IPS DF 6.9 (cell line): Measurements from ENCODE around the gene ZNF804B.

Experiments used
- DNase-seq: peaks from one replicate; pipeline ENCODE4 v3.0.0-alpha.2; 2013; ENCODE audit warnings: low read depth, low spot score
- H3K27ac ChIP-seq: one replicate; pipeline ENCODE4 v1.5.1; 2013; ENCODE audit warnings: low read length, control low read depth
- H3K27me3 ChIP-seq: 2 replicates; pipeline ENCODE4 v1.6.1; 2013; ENCODE audit warnings: mild to moderate bottlenecking, low read length; ENCODE audit not compliant: control insufficient read depth, insufficient read depth
- H3K36me3 ChIP-seq: 2 replicates; pipeline ENCODE4 v1.6.1; 2013; ENCODE audit warnings: low read length; ENCODE audit not compliant: control insufficient read depth, insufficient read depth
- H3K4me1 ChIP-seq: 2 replicates; pipeline ENCODE4 v1.6.1; 2013; ENCODE audit warnings: low read length; ENCODE audit not compliant: control insufficient read depth, insufficient read depth
- H3K4me3 ChIP-seq: 2 replicates; pipeline ENCODE4 v1.5.1; 2013; ENCODE audit warnings: mild to moderate bottlenecking, low read length
- H3K9me3 ChIP-seq: 2 replicates; pipeline ENCODE4 v1.6.1; 2013; ENCODE audit warnings: low read length, inconsistent platforms; ENCODE audit not compliant: control insufficient read depth, insufficient read depth
- WGBS: extraction: QIAGEN DNeasy Blood & Tissue Kit; methylation state at CpG from one replicate; pipeline ENCODE4 v1.1.7; 2013; ENCODE audit warnings: mixed read lengths, missing lambda C conversion rate; ENCODE audit not compliant: insufficient read length, insufficient coverage; 5-methylcytosine and 5-hydroxymethylcytosine counted together

ZNF804B gene

GRCh38 chr7:89023877-89024276 is 264.4 kb downstream of the ZNF804B start:
- no peak overlapping the region for H3K4me3 ChIP-seq
- no CpG with 5 or more reads among the region's 1 CpG for WGBS
- H3K27me3 ChIP-seq, result no peaks in the 10 kb centered on the region
- DNase-seq, result no peak
- H3K36me3 ChIP-seq, result no peaks in the 10 kb centered on the region
- no peaks in the 10 kb centered on the region for H3K4me1 ChIP-seq
- H3K9me3 ChIP-seq, result no peaks in the 10 kb centered on the region
- H3K27ac ChIP-seq, result no peak overlapping the region

- H3K9me3 ChIP-seq, result no peaks in the 10 kb centered on the region
- no peaks in the 10 kb centered on the region for H3K36me3 ChIP-seq
- H3K4me3 ChIP-seq, result no peak overlapping the region
- DNase-seq, result no peak
- H3K27me3 ChIP-seq, result no peaks in the 10 kb centered on the region
- WGBS, result no CpG with 5 or more reads among the region's 1 CpG
- H3K27ac ChIP-seq, result no peak overlapping the region
- no peaks in the 10 kb centered on the region for H3K4me1 ChIP-seq
These were observed 268.3 kb downstream of the ZNF804B start for GRCh38 chr7:89027781-89028180.

GRCh38 chr7:89028319-89028718 is 268.8 kb downstream of the ZNF804B start:
- Histone ChIP-seq H3K4me1 (no peaks in the 10 kb centered on the region), H3K27ac (no peak overlapping the region), H3K4me3 (no peak overlapping the region), H3K9me3 (no peaks in the 10 kb centered on the region), H3K27me3 (no peaks in the 10 kb centered on the region), H3K36me3 (no peaks in the 10 kb centered on the region)
- no peak for DNase-seq
- no CpG with 5 or more reads among the region's 4 CpGs for WGBS

GRCh38 chr7:89029864-89030263 is 270.4 kb downstream of the ZNF804B start:
- H3K9me3 ChIP-seq, result no peaks in the 10 kb centered on the region
- WGBS, result no CpG with 5 or more reads among the region's 2 CpGs
- no peaks in the 10 kb centered on the region for H3K4me1 ChIP-seq
- H3K4me3 ChIP-seq, result no peak overlapping the region
- no peak for DNase-seq
- no peak overlapping the region for H3K27ac ChIP-seq
- no peaks in the 10 kb centered on the region for H3K36me3 ChIP-seq
- no peaks in the 10 kb centered on the region for H3K27me3 ChIP-seq

GRCh38 chr7:89041240-89041639 is 281.7 kb downstream of the ZNF804B start:
- Histone ChIP-seq H3K27ac (no peak overlapping the region), H3K27me3 (no peaks in the 10 kb centered on the region), H3K4me3 (no peak overlapping the region), H3K9me3 (peaks cover 3% of the 10 kb centered on the region; the same call in 1 of the 2 replicates), H3K4me1 (no peaks in the 10 kb centered on the region), H3K36me3 (no peaks in the 10 kb centered on the region)
- DNase-seq, result no peak
- no CpG with 5 or more reads among the region's 1 CpG for WGBS

- Histone ChIP-seq H3K27me3 (no peaks in the 10 kb centered on the region), H3K4me3 (no peak overlapping the region), H3K27ac (no peak overlapping the region), H3K9me3 (peaks cover 3% of the 10 kb centered on the region; the same call in 1 of the 2 replicates), H3K4me1 (no peaks in the 10 kb centered on the region), H3K36me3 (no peaks in the 10 kb centered on the region)
- DNase-seq, result no peak
- WGBS, result no CpG with 5 or more reads among the region's 3 CpGs
These were observed 283.4 kb downstream of the ZNF804B start for GRCh38 chr7:89042940-89043339.

GRCh38 chr7:89049043-89049442 is 289.5 kb downstream of the ZNF804B start:
- no peaks in the 10 kb centered on the region for H3K36me3 ChIP-seq
- WGBS, result no CpG with 5 or more reads among the region's 3 CpGs
- no peaks in the 10 kb centered on the region for H3K27me3 ChIP-seq
- no peak overlapping the region for H3K4me3 ChIP-seq
- no peak for DNase-seq
- no peak overlapping the region for H3K27ac ChIP-seq
- H3K4me1 ChIP-seq, result no peaks in the 10 kb centered on the region
- peaks cover 3% of the 10 kb centered on the region; the same call in 1 of the 2 replicates for H3K9me3 ChIP-seq

- Histone ChIP-seq H3K36me3 (no peaks in the 10 kb centered on the region), H3K4me1 (no peaks in the 10 kb centered on the region), H3K27me3 (no peaks in the 10 kb centered on the region), H3K4me3 (no peak overlapping the region), H3K9me3 (no peaks in the 10 kb centered on the region), H3K27ac (no peak overlapping the region)
- 100% methylated on average over 1 of the region's 2 CpGs for WGBS
- no peak for DNase-seq
These were observed 293.6 kb downstream of the ZNF804B start for GRCh38 chr7:89053130-89053529.

GRCh38 chr7:89054361-89054760 is 294.9 kb downstream of the ZNF804B start:
- Histone ChIP-seq H3K36me3 (no peaks in the 10 kb centered on the region), H3K4me3 (no peak overlapping the region), H3K27me3 (no peaks in the 10 kb centered on the region), H3K27ac (no peak overlapping the region), H3K4me1 (no peaks in the 10 kb centered on the region), H3K9me3 (no peaks in the 10 kb centered on the region)
- no CpG with 5 or more reads among the region's 2 CpGs for WGBS
- no peak for DNase-seq

GRCh38 chr7:89060234-89060633 is 300.7 kb downstream of the ZNF804B start:
- Histone ChIP-seq H3K36me3 (no peaks in the 10 kb centered on the region), H3K27me3 (no peaks in the 10 kb centered on the region), H3K27ac (no peak overlapping the region), H3K9me3 (no peaks in the 10 kb centered on the region), H3K4me3 (no peak overlapping the region), H3K4me1 (no peaks in the 10 kb centered on the region)
- DNase-seq, result no peak
- no CpG with 5 or more reads among the region's 2 CpGs for WGBS

GRCh38 chr7:89064831-89065230 is 305.3 kb downstream of the ZNF804B start:
- Histone ChIP-seq H3K4me1 (no peaks in the 10 kb centered on the region), H3K4me3 (no peak overlapping the region), H3K9me3 (no peaks in the 10 kb centered on the region), H3K27ac (no peak overlapping the region), H3K36me3 (no peaks in the 10 kb centered on the region), H3K27me3 (no peaks in the 10 kb centered on the region)
- no CpG with 5 or more reads among the region's 3 CpGs for whole genome bisulfite sequencing
- no peak for DNase-seq
